GM19468 (cell line): Measurements from ENCODE around the gene CXXC1.
A peak's percentile ranks its signal among the peaks of the same experiment; 100 is the strongest.
"Not testable (repeated sequence)": the region's sequence is repeated elsewhere in the genome, so short reads cannot be mapped to it uniquely, and the experiment has no call there.

Experiments used
- ATAC-seq: cut with Tn5 transposase; IDR thresholded peaks from one replicate; pipeline ENCODE4 v1.9.1; 2021; ENCODE audit warnings: mild to moderate bottlenecking, moderate library complexity, moderate number of reproducible peaks; ENCODE audit not compliant: unreplicated experiment; ENCODE audit errors: extremely low read depth

Gene CXXC1

GRCh38 chr18:50277942-50278341 lies 9.6 kb downstream of the CXXC1 start:
- ATAC-seq = no peak

GRCh38 chr18:50276452-50276851 lies 11.0 kb downstream of the CXXC1 start:
- ATAC-seq = no peak

- ATAC-seq = no peak
These were observed 11.9 kb downstream of the CXXC1 start for GRCh38 chr18:50275503-50276036.

DNA sequence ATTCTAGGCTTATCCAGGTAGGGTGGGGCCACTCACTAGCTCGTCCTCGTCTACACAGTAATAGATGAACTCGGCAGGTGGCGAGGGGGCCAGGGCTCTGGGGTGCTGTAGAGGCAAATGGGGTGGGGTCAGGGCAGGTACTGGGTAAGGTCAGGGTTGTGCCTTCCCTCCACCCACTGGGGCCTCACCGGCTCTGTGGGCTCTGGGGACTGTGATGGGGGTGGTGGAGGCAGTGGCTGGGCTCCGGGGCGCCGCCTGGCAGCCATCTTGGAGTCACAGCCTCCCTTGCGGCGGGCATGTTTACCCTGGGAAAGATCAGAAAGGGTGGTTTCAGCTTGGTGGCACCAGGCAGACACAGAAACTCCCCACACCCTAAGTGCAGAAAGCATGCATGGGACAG lies 12.6 kb downstream of the CXXC1 start:
- no peak for ATAC-seq

DNA sequence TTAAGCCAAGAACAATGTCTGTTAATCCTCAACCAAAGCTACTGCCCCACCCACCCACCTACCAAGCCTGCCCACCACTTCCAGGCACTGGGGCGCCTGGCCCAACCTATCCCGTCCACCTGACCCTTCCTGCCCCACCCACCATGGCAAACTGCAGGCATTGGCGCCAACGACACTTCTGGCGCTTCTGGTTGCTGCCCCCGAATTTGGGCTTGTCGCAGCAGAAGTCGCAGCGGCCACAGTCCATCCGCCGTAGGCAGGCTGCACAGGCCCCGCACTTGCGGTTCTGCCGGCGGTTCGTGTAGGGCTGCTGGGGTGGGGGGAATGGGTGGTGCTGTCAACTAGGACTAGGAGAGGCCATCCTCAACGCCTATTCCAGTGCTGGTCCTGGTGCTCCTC lies 13.4 kb downstream of the CXXC1 start:
- ATAC-seq = no peak

GRCh38 chr18:50273203-50274043 lies 14.1 kb downstream of the CXXC1 start:
- no peak for ATAC-seq

DNA sequence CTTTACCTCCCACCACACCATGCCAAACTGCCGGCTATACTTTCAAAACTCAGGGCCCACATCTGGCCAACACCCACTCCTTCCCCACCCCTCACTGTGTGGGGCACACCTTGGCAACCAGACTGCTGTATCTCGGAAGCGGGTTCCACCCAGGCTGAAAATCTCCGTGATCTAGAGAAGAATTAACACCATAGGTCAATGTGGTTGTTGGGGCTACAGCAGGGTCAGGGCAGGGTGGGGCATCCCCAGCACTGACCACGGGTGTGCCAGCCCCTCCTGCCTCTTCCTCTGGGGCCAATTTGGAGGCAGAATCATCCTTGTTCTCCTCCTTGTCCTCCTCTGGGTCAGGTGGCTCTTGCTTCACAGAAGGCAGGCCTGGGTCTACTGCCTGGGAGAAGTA lies 14.9 kb downstream of the CXXC1 start:
- no peak for ATAC-seq

GRCh38 chr18:50268022-50268747 lies 19.3 kb downstream of the CXXC1 start:
- ATAC-seq = peak; percentile 84

GRCh38 chr18:50266248-50266704 lies 21.2 kb downstream of the CXXC1 start, which contains the start of gene CFAP53:
Gene CFAP53 (minus strand): TSS chr18:50266495. CDS start chr18:50266404, 91 bp downstream.
- ATAC-seq = peak; percentile 43

DNA sequence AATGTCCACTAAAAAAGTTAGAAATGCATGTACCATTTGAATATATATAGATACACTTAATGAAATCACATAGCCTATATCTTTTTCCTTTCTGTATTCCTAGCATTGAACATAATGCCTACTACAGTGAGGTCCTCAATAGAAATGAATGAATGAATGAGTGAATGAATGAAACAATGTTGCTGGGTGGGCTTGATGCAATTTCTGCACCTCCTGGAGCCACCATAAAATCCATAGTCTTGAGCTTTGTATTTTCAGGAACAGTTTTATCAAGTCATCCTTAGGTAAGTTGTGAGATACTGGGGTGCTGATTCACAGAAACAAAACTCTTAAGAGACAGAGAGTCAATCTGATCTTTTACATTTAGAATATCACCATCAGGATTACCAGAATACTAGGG lies 24.5 kb downstream of the CXXC1 start:
- no peak for ATAC-seq

DNA sequence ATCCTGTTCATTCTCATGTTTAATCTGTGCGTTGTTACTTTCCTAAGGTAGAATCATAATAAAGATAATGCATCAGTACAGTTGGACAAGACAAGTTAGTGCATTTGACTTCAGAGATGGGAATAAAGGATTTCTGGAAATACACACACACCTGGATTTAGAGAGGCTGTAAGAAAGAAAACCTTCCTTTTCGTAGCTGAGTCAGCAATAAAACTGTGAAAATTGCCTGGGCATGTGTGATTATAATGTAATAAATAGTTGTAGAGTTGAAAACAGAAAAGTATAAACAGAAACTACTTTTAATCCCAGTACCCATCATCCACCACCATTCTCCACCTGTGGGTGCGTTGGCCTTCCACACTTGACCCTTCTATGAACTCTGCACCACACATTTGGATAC lies 36.6 kb downstream of the CXXC1 start:
- ATAC-seq = no peak

- ATAC-seq = no peak
These were observed 37.9 kb downstream of the CXXC1 start for GRCh38 chr18:50249576-50249975.

GRCh38 chr18:50247561-50247960 lies 39.9 kb downstream of the CXXC1 start:
- ATAC-seq = no peak

DNA sequence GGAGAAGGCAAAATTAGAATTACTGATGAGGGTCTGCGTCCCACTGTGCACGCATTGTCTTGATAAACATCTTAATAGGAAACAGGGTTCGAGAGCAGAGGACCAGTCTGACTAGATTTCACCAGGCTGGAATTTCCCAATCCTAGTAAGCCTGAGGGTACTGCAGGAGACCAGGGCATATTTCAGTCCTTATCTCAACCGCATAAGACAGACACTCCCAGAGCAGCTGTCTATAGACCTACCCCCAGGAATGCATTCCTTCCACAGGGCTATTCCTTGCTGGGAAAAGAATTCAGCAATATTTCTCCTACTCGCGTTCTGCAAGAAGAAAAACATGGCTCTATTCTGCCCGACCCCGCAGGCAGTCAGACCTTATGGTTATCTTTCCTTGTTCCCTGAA lies 45.7 kb downstream of the CXXC1 start:
- not testable (repeated sequence) for ATAC-seq

- ATAC-seq = no peak
These were observed 47.4 kb downstream of the CXXC1 start for GRCh38 chr18:50240080-50240563.

DNA sequence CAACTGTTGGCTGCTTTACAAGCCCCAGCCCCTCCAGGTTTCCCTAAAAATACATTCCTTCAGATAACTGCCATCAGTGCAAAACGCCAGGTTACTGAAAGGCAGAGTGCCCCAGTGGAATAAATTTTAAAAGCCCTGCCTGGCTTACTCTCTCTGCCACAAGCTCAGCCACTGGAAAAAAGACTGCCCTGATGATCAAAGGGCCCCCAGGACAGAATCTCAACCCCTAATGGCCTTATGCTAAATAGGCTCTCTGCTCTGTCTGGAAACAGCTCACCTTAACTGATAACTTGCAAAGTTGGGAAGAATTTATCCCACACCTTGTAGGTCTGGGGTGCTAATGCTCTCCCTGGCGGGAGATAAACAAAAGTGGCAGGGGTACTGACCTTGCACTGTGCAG lies 55.1 kb downstream of the CXXC1 start:
- no peak for ATAC-seq
